Measurements from ENCODE around the gene FNIP2.

GRCh38 chr4:158946825-158947224 lies 178.0 kb downstream of the FNIP2 start:
- TF ChIP-seq POLR2A (IDR thresholded peaks at IDR 0.05) (no peak), CTCF (IDR thresholded peaks at IDR 0.05) (no peak)
